HG03342 (cell line): ENCODE data around the gene PTPRN.

Experiments
- ATAC-seq: cut with Tn5 transposase; IDR thresholded peaks from one replicate; pipeline ENCODE4 v1.9.1; 2021; ENCODE audit warnings: mild to moderate bottlenecking, moderate library complexity; ENCODE audit not compliant: unreplicated experiment

PTPRN gene

GRCh38 chr2:219247678-219248642, 61.2 kb downstream of the PTPRN start:
- no peak for ATAC-seq

GRCh38 chr2:219246559-219246958, 62.6 kb downstream of the PTPRN start:
- ATAC-seq = no peak

- no peak for ATAC-seq
Observed at GRCh38 chr2:219245899-219246230, 63.3 kb downstream of the PTPRN start.

GRCh38 chr2:219245148-219245898, 63.9 kb downstream of the PTPRN start, which contains the start of the genes GLB1L and STK16:
GLB1L (minus strand) TSS chr2:219245444; CDS start chr2:219243573, 1,871 bp downstream.
STK16 (plus strand) TSS chr2:219245479; CDS start chr2:219246000, 521 bp downstream.
- peak; percentile 63 for ATAC-seq

- no peak for ATAC-seq
Observed at GRCh38 chr2:219244789-219245147, 64.4 kb downstream of the PTPRN start.

- no peak for ATAC-seq
Observed at GRCh38 chr2:219243291-219243761, 65.9 kb downstream of the PTPRN start.
